KOPT-K1 (cell line): ENCODE data around the gene SLC7A9.
"Not testable (repeated sequence)": the region's sequence is repeated elsewhere in the genome, so short reads cannot be mapped to it uniquely, and the experiment has no call there.

ENCODE experiments used
- H3K27ac ChIP-seq: fragments of 200-600 bp; sonication (generic); 2 replicates; pipeline ENCODE4 v1.5.1; 2016; ENCODE audit warnings: antibody characterized with exemption, mild to moderate bottlenecking, low read depth, low read length; ENCODE audit not compliant: poor library complexity, severe bottlenecking
- H3K36me3 ChIP-seq: fragments of 200-600 bp; sonication (generic); 2 replicates; pipeline ENCODE4 v1.5.1; 2017; ENCODE audit warnings: antibody characterized with exemption, mild to moderate bottlenecking, low read length, moderate library complexity; ENCODE audit not compliant: insufficient read depth
- H3K9me3 ChIP-seq: fragments of 200-600 bp; sonication (generic); 2 replicates; pipeline ENCODE4 v1.5.1; 2017; ENCODE audit warnings: antibody characterized with exemption, low read length, mild to moderate bottlenecking; ENCODE audit not compliant: insufficient read depth, poor library complexity, severe bottlenecking

The SLC7A9 gene

DNA sequence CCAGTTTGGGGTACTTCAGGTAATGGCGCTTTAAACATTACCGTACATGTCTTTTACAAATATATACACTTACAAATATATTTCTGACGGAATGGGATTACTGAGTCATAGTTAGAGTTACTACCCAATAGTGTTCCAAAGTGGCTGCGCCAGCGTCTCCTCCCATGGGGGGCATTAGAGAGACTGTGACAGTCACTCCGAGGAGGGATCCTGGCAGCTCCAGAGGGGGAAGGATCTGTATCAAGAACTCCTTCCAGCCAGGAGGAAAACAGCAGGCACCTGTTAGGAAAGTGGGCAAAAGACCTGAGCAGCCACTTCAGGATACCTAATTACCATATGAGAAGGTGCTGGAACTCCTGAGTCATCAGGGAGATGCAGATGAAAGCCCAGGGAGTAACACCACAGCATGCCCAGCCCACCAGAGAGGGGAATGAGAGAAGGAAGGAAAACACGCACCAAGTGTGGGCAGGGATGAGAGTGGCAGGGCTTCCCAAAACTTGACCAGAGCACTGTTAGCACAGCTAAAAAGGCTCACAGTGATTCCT is 52.9 kb downstream of the SLC7A9 start:
- Histone ChIP-seq H3K36me3 (no peaks in the 10 kb centered on the region), H3K27ac (no peak overlapping the region), H3K9me3 (no peaks in the 10 kb centered on the region)

DNA sequence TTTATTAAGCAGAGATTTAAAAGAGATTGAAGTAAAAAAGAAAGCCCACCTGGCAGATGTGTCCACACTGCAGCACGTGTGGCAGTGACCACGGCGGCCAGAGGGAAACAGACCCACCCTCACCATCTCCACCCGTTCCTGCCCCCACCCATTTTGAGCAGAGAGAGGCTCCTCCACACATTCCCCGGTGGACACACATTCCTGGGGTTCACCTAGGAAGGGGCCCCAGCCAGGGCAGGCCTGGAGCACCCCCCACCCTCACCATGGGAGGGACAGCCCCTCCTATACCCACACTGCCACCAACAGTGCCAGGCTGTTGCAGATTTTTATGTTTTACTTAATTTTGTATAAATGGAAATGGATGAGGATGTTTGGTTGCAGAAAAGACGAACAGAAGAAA is 54.9 kb downstream of the SLC7A9 start:
- Histone ChIP-seq H3K27ac (no peak overlapping the region), H3K36me3 (no peaks in the 10 kb centered on the region), H3K9me3 (no peaks in the 10 kb centered on the region)

- Histone ChIP-seq H3K27ac (no peak overlapping the region), H3K9me3 (no peaks in the 10 kb centered on the region), H3K36me3 (no peaks in the 10 kb centered on the region)
Measured at GRCh38 chr19:32813862-32814425, 55.6 kb downstream of the SLC7A9 start.

GRCh38 chr19:32812571-32812970 is 57.0 kb downstream of the SLC7A9 start:
- H3K9me3 ChIP-seq, result no peaks in the 10 kb centered on the region
- H3K27ac ChIP-seq, result no peak overlapping the region
- no peaks in the 10 kb centered on the region for H3K36me3 ChIP-seq

DNA sequence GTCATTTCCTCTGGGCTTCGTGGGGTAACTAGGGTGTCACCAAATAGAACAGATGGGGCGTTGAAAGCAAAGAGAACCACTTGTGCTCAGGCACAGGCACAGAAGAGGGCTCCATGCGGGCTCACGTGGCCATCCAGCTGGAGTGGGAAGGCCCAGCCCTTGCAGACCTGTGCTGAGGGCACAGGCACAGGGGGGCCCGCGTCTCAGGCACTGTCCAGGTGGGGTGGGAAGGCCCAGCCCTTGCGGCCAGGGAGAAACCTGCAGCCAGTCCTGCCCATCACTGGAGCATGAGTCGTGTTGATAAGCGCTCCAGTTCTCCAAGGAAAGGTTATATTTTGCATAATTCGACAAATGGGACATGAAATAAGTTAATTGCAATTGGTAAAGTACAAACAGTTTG is 57.5 kb downstream of the SLC7A9 start:
- H3K36me3 ChIP-seq, result no peaks in the 10 kb centered on the region
- no peaks in the 10 kb centered on the region for H3K9me3 ChIP-seq
- no peak overlapping the region for H3K27ac ChIP-seq

GRCh38 chr19:32811151-32811550 is 58.4 kb downstream of the SLC7A9 start:
- Histone ChIP-seq H3K9me3 (no peaks in the 10 kb centered on the region), H3K36me3 (no peaks in the 10 kb centered on the region), H3K27ac (no peak overlapping the region)

DNA sequence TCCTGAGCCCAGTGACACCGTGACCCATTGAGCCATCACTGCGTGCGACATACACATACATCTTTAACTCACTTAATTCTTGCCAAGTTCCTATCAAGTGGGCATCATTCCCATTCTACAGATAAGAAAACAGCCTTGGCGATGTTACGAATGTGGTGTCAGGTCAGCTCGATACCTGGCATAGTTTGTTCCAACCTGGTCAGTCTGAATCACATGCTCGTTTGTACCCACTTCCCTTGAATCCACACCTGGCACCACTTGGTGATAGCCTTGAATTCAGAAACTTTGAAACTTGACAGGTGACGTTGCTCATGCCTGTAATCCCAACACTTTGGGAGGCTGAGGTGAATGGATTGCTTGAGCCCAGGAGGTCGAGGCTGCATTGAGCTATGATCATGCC is 59.1 kb downstream of the SLC7A9 start:
- Histone ChIP-seq H3K27ac (no peak overlapping the region), H3K36me3 (no peaks in the 10 kb centered on the region), H3K9me3 (no peaks in the 10 kb centered on the region)

- no peaks in the 10 kb centered on the region for H3K36me3 ChIP-seq
- no peak overlapping the region for H3K27ac ChIP-seq
- H3K9me3 ChIP-seq, result no peaks in the 10 kb centered on the region
Measured at GRCh38 chr19:32809754-32810153, 59.8 kb downstream of the SLC7A9 start.

DNA sequence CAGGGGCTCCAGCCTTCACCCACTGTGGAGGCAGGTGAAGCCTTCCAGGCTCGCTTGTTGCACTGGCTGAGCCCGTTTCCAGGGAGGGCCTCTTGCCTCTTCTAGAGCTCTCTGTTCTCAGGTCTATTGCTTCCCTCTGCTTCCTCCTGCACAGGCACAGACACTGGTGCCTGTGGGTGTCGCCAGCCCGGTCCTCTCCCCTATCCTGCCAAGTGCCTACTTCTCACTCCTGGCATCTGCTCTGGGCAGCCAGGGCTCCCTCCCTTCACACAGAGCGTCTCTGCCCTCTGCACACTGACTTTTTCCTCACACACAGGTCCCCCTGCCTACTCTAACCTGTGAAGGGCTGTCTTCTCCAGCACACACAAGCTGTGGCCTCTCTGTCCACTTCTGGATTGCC is 60.3 kb downstream of the SLC7A9 start:
- no peaks in the 10 kb centered on the region for H3K9me3 ChIP-seq
- no peak overlapping the region for H3K27ac ChIP-seq
- H3K36me3 ChIP-seq, result no peaks in the 10 kb centered on the region

- Histone ChIP-seq H3K27ac (no peak overlapping the region), H3K9me3 (no peaks in the 10 kb centered on the region), H3K36me3 (no peaks in the 10 kb centered on the region)
Measured at GRCh38 chr19:32808236-32808635, 61.3 kb downstream of the SLC7A9 start.

- H3K9me3 ChIP-seq, result no peaks in the 10 kb centered on the region
- no peak overlapping the region for H3K27ac ChIP-seq
- no peaks in the 10 kb centered on the region for H3K36me3 ChIP-seq
Measured at GRCh38 chr19:32802840-32803239, 66.7 kb downstream of the SLC7A9 start.

GRCh38 chr19:32800754-32801153 is 68.8 kb downstream of the SLC7A9 start:
- Histone ChIP-seq H3K36me3 (no peaks in the 10 kb centered on the region), H3K9me3 (no peaks in the 10 kb centered on the region), H3K27ac (no peak overlapping the region)

DNA sequence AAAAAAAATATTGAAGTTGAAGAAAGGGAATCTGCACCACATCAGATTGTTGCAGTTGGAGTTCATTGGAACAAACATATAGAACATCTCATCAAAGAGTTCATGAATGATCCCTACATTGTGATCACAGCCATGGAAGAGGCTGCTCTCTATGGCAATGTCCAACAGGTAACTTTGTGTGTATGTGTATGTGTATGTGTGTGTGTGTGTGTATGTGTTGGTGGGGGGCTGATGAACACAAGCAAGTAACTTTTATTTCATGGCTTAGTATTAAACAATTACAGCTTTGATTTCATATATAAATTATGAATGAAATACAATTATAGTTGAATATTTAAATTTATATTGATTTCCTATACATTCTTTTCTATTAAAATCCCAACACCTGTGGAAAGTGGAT is 69.4 kb downstream of the SLC7A9 start:
- H3K9me3 ChIP-seq, result no peaks in the 10 kb centered on the region
- H3K27ac ChIP-seq, result no peak overlapping the region
- H3K36me3 ChIP-seq, result no peaks in the 10 kb centered on the region

GRCh38 chr19:32798201-32798600 is 71.4 kb downstream of the SLC7A9 start:
- Histone ChIP-seq H3K9me3 (no peaks in the 10 kb centered on the region), H3K36me3 (no peaks in the 10 kb centered on the region), H3K27ac (no peak overlapping the region)

- H3K9me3 ChIP-seq, result no peaks in the 10 kb centered on the region
- no peaks in the 10 kb centered on the region for H3K36me3 ChIP-seq
- no peak overlapping the region for H3K27ac ChIP-seq
Measured at GRCh38 chr19:32789429-32789828, 80.1 kb downstream of the SLC7A9 start.

DNA sequence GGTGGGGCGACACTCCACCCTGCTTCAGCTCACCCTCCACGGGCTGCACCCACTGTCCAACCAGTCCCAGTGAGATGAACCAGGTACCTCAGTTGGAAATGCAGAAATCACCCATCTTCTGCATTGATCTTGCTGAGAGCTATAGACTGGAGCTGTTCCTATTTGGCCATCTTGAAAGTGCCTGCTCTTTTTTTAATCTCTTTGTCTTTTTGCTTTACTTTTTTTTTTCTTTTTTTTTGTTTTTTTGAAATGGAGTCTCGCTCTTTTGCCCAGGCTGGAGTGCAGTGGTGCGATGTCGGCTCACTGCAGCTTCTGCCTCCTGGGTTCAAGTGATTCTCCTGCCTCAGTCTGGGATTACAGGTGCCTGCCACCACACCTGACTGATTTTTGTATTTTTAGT is 81.7 kb downstream of the SLC7A9 start:
- H3K27ac ChIP-seq, H3K36me3 ChIP-seq, H3K9me3 ChIP-seq: not testable (repeated sequence)
